ENCODE measurements around the gene RPA4.
"Not testable (repeated sequence)": the region's sequence is repeated elsewhere in the genome, so short reads cannot be mapped to it uniquely, and the experiment has no call there.

The RPA4 gene, protein sequence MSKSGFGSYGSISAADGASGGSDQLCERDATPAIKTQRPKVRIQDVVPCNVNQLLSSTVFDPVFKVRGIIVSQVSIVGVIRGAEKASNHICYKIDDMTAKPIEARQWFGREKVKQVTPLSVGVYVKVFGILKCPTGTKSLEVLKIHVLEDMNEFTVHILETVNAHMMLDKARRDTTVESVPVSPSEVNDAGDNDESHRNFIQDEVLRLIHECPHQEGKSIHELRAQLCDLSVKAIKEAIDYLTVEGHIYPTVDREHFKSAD

DNA sequence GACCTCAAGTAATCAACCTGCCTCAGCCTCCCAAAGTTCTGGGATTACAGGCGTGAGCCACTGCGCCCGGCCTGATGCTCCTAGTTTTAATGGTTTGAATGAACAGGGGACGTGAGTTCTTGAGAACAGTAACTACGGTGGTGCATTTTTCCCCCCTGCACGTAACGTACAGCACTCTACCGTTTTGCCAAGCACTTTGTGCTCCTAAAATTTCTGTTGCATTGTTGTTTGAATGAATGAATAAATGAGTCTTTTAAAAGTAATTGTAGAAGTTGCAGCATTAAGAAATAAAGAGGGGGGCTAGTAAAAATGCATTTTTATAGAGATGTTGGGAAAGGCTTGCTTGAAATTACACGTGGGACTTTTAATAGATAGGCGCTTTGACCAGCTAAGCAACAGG is at the start of gene RPA4:
Gene RPA4, plus strand, starts transcription at position 301 of the 400 bp plus-strand sequence. CDS start 403 bp downstream, outside the sequence.
- DNase-seq (ENCODE audit: low read depth, low spot score): no peak

DNA sequence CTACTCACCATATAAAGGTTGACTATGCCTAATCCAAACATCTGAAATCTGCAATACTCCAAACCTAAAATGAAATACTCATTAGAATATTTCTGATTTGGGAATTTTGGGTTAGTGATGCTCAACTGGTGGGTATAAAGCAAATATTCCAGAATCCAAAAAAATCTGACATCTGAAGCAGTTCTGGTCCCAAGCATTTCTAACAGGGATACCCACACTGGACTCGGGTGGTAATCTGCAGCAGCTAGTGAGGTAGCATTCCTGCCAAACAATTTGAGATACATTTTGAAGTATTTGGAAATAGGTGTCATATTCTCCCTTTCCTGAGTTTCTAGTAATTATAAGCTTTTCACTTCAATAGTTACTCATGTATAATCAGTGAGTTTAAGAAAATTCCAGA is 49.6 kb upstream of the RPA4 start:
- DNase-seq (ENCODE audit: low read depth, low spot score): no peak

DNA sequence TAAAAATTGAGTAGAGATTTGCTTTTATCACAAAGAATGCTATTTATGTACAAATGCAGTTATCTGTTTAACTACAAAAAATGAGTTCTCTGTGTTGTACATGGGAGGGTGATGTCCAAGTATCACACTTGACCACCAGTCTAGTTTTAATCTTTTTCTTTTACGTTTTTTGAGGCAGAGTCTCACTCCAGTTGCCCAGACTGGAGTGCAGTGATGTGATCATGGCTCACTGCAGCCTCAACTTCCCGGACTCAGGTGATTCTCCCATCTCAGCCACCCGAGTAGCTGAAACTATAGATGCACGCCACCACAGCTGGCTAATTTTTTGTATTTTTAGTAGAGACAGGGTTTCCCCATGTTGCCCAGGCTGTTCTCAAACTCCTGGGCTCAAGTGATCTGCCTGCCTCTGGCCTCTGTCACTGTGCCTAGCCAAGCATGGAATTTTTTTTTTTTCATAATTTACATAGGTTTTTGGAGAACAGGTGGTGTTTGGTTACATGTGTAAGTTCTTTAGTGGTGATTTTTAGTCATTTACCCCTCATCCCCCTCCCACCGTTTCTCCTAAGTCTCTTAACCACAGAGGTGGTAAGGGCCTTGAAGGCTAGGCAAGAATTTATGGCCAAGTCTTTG is 47.9 kb upstream of the RPA4 start:
- DNase-seq (ENCODE audit: low read depth, low spot score): no peak

DNA sequence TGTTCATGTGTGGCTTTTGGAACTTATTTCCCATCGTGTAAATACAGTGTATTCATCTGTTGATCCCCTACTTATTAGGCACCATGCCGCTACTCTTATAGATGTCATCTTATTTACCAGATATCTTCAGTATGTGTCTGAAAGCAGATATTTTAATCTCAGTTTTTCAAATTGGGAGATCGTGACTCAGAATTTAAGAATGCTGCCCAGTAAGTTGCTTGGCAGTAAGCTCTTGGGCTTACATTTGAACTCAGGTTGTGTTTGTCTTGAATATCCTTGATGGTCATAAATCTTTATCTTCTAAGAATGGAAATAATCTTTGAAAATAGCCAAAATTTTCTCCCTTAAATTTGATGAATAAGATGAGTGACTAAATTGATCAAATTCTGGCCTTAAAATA is 45.9 kb upstream of the RPA4 start:
- DNase-seq (ENCODE audit: low read depth, low spot score): no peak

DNA sequence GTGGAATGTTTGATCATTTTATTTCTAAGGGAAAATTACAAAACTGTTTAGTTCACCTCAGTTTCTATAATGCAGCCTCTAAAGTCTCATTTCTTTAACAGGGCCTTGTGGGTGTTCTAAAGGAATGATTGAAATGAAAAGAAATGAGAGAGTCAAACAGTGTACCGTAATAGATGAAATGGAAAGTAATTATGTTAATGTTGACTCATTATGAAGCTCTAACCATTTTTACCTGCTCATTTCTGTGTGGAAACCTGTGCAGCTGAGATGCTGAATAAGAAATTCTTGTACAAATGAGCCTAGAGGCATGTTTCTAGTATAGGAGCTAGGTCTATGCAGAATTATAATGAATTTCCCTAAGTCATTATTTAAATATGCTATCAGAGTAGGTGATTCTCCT is 45.2 kb upstream of the RPA4 start:
- DNase-seq (ENCODE audit: low read depth, low spot score): no peak

DNA sequence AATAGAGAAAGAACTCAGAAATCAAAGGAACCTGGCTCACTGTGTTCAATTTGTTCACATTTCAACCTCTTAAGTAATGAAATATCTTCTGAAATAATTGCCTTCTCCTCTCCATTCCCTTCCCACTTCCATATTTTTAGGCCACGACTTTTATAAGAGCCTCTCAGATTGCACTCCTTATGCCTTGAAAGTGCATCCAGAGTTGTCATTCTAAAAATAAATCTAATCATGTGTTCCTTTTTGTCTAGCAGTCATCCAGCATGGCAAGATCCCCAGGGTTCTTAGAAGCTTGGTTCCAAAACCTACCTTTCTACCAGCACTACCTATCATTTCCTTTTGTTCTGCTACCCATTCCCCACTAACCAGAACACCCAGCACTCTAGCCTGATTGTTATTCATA is 42.4 kb upstream of the RPA4 start:
- DNase-seq (ENCODE audit: low read depth, low spot score): peak; percentile 33

DNA sequence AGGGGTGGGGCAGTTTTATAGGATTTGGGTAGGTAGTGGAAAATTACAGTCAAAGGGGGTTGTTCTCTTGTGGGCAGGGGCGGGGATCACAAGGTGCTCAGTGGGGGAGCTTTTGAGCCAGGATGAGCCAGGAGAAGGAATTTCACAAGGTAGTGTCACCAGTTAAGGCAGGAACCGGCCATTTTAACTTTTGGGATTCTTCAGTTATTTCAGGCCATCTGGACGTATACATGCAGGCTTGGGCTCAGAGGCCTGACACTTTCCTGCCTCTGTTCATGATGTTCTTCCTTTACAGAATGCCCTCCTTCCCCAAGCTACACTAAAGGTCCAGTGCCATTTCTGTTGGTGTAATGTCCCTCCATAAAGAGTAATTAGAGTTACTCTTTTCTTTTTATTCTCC is 41.8 kb upstream of the RPA4 start:
- peak; percentile 59 for DNase-seq (ENCODE audit: low read depth, low spot score)

DNA sequence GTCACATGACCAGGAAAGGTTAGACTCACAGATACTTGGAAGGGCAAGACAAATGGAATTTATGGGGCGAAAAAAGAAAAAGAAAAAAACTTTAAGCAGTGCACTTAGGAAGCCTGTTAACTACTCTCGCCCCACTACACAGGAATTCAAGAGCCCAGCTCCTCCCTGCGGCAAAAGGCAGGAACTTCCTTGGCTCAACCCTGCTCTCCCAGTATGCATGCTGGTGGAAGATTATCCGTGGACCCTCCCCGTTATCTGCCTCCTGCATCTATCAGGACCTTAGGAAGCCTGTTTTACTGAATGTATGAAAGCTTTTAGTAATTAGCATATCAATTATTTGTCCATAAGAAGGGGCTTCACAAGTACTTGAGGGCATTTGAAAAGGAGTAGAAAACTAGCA is 40.1 kb upstream of the RPA4 start:
- DNase-seq (ENCODE audit: low read depth, low spot score): peak; percentile 86

DNA sequence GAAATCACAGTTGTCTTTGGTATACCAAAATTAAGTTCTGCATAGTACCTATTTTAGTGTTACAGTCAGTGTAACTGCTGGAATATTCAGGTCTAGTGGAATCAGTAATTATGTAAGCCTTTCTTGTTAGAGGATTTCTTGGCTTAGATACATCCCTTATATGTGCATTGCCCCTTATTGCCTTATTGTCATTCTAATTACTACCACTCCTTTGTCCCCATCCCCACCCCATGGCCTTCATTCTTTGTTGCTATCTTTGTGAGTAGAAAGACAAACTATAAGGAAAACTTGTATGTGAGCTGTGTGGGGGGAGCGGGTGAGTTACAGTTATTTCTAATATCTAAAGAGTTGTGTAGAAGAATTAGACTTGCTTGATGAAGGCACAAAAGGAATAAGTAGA is 36.9 kb upstream of the RPA4 start:
- no peak for DNase-seq (ENCODE audit: low read depth, low spot score)

DNA sequence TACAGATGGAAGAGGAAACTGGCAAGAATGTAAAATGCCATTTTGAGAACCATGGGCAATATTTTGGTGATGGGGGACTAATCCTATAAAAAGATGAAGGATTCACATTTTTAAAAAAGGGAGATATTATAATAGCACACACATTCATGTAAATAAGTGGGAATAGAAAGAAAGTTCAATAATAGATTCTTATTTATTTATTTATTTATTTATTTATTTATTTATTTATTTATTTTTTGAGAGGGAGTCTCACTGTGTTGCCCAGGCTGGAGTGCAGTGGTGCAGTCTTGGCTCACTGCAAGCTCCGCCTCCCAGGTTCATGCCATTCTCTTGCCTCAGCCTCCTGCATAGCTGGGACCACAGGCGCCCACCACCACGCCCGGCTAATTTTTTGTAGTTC is 24.3 kb upstream of the RPA4 start:
- not testable (repeated sequence) for DNase-seq (ENCODE audit: low read depth, low spot score)

DNA sequence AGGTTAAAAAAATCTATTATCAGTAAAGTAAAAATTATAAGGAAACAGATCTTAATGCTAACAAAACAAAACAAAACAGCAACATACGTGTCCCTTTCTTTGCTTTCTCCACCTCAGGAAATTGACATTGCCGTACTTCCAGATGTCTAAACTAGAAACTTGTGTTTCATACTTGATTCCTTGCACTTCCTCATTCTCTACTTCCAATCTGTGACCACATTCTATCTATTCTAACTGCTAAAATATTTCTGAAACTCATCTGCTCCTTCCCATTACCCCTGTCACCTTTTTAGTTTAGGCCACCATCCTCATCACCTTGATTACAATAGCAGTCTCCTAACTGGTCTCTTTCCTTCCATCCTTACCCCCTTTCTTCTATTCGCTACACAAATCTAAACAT is 22.5 kb upstream of the RPA4 start:
- no peak for DNase-seq (ENCODE audit: low read depth, low spot score)

DNA sequence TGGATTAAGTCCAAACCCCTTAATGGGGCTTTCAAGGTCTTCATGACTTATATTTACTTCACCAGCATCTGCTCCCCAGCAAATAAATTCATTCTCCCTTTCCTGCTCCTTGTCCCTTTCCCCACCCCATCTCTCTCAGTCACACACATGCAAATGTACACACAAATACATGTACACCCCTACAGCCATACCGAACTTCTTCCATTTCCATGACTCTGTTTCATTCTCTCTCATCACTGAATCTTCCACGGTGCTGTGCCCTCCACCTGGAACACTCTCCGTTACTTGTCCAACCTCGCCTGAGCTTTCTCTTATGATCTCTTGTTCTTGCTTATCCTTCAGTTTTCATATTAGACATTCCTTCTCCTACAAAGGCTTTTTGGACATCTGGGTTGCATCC is 22.0 kb upstream of the RPA4 start:
- DNase-seq (ENCODE audit: low read depth, low spot score): no peak

DNA sequence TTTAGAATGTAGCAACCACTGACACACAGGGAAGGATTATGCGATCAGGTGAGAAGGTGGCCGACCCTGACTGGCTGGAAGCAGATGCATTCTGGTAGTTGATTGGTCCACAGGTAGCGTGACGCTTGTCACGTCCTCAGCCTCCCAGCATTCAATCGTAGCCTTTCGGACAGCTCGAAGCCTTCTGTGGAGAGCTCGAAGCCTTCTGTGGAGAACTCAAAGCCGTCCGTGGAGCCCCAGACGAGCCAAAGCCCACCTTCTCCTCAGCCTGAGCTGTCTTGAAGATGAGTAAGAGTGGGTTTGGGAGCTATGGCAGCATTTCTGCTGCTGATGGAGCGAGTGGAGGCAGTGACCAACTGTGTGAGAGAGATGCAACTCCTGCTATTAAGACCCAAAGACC is 319 bp downstream of the RPA4 start:
- no peak for DNase-seq (ENCODE audit: low read depth, low spot score)

DNA sequence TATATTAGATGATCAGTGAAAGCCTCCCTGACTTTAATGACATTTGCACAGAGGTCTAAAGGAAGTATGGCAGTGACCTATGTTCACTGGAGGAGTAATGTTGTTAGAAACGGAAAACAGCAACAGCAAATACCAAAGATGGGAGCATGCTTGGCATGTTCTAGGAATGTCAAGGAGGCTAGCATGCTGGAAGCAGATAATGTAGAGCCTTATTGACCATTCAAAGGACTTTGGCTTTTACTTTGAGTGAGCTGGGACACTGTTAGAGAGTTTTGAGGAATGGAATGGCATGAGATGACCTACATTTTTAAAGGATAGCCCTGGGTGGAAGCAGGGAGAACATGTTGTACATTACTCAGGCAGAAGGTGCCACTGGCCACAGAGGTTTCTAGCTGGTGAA is 6.0 kb downstream of the RPA4 start:
- peak; percentile 4 for DNase-seq (ENCODE audit: low read depth, low spot score)

DNA sequence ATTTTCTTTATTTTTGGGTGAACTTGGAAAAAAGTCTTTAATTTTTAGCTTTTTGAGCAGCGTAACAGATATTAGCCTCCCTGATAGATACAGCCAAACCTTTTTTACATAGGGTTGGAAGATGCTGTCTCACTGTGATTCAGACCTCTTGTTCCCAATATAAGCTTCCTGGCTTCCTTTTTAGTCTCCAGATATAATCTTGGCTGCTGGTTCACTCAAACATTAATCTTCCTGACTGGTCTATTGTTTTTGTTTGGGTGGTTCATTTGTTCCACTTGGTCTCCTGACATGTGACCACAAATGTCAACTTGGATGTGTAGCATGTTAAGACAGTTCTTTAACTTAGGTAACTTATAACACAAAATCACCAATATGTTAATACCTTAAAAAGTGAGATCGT is 23.0 kb downstream of the RPA4 start:
- DNase-seq (ENCODE audit: low read depth, low spot score): no peak

DNA sequence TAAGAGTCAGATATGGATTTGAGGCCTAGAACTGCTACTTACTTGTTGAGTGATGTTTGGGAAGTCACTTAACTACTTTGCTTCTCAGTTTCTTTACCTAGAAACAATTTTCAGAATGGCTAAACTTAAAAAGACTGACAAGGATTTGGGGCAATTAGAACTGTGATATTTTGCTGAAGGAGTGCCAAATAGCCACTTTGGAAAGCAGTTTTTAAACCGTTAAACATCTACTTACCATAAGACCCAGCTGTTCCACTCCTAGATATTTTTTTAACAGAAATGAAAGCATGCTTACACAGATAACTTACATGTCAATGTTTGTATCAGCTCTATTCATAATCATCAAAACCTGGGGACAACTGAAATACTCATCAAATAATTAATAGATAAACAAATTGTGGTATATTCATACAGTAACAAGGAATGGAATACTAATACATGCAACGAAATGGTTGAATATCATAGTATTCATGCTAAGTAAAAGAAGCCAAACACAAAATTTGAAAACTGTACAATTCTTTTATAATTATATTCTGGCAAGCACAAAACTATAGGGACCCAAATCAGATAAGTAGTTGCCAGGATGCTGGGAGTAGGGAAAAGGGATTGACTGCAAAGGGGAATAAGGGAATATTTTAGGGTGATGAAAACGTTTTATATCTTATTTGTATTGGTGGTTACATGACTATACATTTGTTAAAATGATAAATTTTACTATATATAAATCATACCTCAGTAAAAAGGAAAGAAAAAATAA is 24.0 kb downstream of the RPA4 start:
- DNase-seq (ENCODE audit: low read depth, low spot score): no peak

DNA sequence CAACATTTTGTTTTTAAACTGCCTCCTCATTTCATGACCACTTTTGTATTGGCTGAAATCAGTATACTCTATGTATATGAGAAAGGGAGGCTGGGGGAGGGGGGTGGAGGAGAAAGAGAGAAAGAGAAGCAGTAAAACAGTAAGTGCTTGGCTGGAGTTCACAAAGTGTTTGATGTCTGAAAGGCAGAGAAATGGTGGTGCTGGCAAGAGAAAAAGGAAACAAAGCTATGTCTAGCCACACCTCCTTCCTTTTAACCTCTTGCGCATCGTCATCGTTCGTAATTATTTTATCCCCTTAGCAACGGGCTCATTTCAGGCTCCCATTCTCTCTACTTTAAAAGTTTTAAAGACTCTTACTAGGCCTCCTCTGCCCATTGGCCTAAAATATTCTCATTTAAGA is 25.6 kb downstream of the RPA4 start:
- DNase-seq (ENCODE audit: low read depth, low spot score): peak; percentile 6

DNA sequence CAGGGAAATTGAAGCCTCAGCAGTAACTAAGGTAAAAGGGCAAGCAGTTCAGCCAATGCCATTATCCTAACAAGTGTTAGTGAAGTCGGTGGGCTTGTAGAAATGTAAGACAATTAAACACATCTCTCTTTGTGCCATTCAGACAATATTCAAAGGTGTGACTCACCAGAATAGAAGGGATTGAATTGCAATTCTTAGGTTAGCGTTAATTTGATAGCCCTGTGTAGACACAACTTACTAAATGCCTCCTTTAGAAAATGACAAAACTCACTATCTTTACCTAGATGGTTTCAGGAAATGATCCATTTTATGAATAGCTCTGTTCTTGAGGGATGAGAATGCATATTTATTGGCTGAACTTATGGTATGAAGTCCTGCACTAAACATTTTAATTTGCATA is 35.2 kb downstream of the RPA4 start:
- DNase-seq (ENCODE audit: low read depth, low spot score): no peak

DNA sequence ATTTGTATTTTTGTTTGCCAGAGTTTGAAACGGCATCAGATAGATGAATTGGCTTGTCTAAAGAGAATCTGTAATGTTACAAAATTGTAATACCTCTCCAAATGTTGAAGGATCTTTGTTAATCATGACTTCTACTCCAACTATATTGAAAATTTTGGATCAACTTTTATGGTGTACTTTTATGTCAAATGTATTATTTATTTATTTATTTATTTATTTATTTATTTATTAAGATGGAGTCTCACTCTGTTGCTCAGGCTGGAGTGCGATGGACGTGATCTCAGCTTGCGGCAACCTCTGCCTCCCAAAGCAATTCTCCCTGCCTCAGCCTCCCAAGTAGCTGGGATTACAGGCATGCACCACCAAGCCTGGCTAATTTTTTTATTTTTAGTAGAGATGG is 36.0 kb downstream of the RPA4 start:
- DNase-seq (ENCODE audit: low read depth, low spot score): no peak

DNA sequence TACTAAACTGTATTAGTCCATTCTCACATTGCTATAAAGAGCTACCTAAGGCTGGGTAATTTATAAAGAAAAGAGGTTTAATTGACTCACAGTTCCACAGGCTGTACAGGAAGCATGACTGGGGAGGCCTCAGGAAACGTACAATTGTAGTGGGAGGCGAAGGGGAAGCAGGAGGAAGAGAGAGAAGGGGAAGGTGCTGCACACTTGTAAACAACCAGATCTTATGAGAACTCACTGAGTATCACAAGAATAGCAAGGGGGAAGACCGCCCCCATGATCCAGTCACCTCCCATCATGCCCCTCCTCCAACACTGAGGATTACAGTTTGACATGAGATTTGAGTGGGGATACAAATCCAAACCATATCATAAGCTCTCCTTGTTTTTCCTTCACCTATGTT is 40.9 kb downstream of the RPA4 start:
- DNase-seq (ENCODE audit: low read depth, low spot score): no peak

DNA sequence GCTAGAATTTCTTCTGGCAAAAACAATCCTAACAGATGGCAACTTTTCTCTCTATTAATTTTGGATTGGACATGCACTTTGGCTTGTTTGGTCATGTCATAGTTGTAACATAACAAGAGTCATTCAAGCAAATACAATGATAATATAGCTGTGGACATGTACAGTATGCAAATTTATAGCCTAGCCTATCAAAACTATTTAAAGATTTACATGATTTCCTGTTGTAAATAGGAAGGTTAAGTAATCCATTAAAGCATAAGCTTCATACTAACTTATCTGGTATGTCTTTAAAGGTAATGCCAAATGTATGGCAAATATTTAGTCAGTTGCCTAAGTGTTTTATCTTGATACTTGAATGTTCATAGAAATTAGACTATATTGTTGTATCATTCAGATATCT is 45.3 kb downstream of the RPA4 start:
- DNase-seq (ENCODE audit: low read depth, low spot score): no peak
